NCI-H446 (cell line): Measurements from ENCODE around the gene STAC2.

Experiments
- DNase-seq, 2 experiments: peaks; one replicate each; lab custom pipeline; 2025; lab: John Stamatoyannopoulos, UW

Gene STAC2

GRCh38 chr17:39209317-39210092 is 16.2 kb downstream of the STAC2 start:
- no peak for DNase-seq

- DNase-seq = no peak
Observed at GRCh38 chr17:39208893-39209292, 16.9 kb downstream of the STAC2 start.

- no peak for DNase-seq
Observed at GRCh38 chr17:39208136-39208535, 17.6 kb downstream of the STAC2 start.

GRCh38 chr17:39205112-39205526 is 20.6 kb downstream of the STAC2 start:
- DNase-seq = no peak

- DNase-seq = no peak
Observed at GRCh38 chr17:39204245-39204644, 21.5 kb downstream of the STAC2 start.

- no peak for DNase-seq
Observed at GRCh38 chr17:39200957-39201510, 24.7 kb downstream of the STAC2 start.

GRCh38 chr17:39200070-39200879 is 25.5 kb downstream of the STAC2 start, which contains the start of gene RPL19:
TSS of gene RPL19 (plus strand) at chr17:39200283. CDS start at chr17:39200345, 62 bp downstream.
- DNase-seq = peak; percentile 84 to 88

GRCh38 chr17:39199820-39200069 is 26.0 kb downstream of the STAC2 start:
- DNase-seq = peak in 1 of 2 experiments; percentile 94

- no peak for DNase-seq
Observed at GRCh38 chr17:39198186-39198566, 27.6 kb downstream of the STAC2 start.

GRCh38 chr17:39197380-39198185 is 28.2 kb downstream of the STAC2 start, which contains the start of gene CACNB1:
TSS of gene CACNB1 (minus strand) at chr17:39197669. CDS start at chr17:39197495, 174 bp downstream.
- peak in 1 of 2 experiments; percentile 67 for DNase-seq

- DNase-seq = peak in 1 of 2 experiments; percentile 27
Observed at GRCh38 chr17:39196808-39197291, 28.9 kb downstream of the STAC2 start.

GRCh38 chr17:39196241-39196807 is 29.4 kb downstream of the STAC2 start:
- no peak for DNase-seq

GRCh38 chr17:39195568-39196160 is 30.1 kb downstream of the STAC2 start:
- DNase-seq = no peak

GRCh38 chr17:39194985-39195524 is 30.7 kb downstream of the STAC2 start:
- DNase-seq = no peak

- DNase-seq = no peak
Observed at GRCh38 chr17:39194089-39194984, 31.4 kb downstream of the STAC2 start.

GRCh38 chr17:39193346-39193745 is 32.4 kb downstream of the STAC2 start:
- no peak for DNase-seq

- DNase-seq = no peak
Observed at GRCh38 chr17:39192901-39193300, 32.8 kb downstream of the STAC2 start.

- DNase-seq = no peak
Observed at GRCh38 chr17:39191750-39192510, 33.8 kb downstream of the STAC2 start.
